ENCODE data around the gene ZNFX1.

DNA sequence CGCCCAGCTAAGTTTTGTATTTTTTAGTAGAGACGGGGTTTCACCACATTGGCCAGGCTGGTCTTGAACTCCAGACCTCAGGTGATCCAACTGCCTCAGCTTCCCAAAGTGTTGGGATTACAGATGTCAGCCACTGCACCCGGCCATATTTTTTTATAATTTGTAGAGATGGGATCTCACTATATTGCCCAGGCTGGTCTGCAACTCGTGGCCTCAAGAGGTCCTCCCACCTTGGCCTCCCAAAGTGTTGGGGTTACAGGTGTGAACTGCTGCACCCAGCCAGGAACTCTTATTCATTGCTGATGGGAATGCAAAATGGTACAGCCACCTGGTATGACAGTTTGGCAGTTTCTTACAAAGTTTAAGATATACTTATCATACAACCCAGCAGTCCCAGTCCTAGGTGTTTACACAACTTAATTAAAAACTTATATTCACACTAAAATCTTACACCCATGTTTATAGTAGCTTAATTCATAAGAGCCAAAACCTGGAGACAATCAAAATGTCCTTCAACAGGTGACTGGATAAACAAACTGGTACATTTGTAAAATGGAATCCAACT is 78.0 kb downstream of the ZNFX1 start:
- TF ChIP-seq POLR2A (IDR thresholded peaks at IDR 0.05): no peak
- TF ChIP-seq, protein P1, sequence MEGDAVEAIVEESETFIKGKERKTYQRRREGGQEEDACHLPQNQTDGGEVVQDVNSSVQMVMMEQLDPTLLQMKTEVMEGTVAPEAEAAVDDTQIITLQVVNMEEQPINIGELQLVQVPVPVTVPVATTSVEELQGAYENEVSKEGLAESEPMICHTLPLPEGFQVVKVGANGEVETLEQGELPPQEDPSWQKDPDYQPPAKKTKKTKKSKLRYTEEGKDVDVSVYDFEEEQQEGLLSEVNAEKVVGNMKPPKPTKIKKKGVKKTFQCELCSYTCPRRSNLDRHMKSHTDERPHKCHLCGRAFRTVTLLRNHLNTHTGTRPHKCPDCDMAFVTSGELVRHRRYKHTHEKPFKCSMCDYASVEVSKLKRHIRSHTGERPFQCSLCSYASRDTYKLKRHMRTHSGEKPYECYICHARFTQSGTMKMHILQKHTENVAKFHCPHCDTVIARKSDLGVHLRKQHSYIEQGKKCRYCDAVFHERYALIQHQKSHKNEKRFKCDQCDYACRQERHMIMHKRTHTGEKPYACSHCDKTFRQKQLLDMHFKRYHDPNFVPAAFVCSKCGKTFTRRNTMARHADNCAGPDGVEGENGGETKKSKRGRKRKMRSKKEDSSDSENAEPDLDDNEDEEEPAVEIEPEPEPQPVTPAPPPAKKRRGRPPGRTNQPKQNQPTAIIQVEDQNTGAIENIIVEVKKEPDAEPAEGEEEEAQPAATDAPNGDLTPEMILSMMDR (IDR thresholded peaks at IDR 0.05 in 8 of 11, conservative IDR thresholded peaks at IDR 0.05 in 3 of 11): no peak
- no peak for TF ChIP-seq POLR2AphosphoS5 (IDR thresholded peaks at IDR 0.05)

Measured in spleen (tissue), 7 donors.